GM21390 (cell line): ENCODE measurements around the gene ETV2.
"Not testable (repeated sequence)": the region's sequence is repeated elsewhere in the genome, so short reads cannot be mapped to it uniquely, and the experiment has no call there.

Source experiments
- ATAC-seq: cut with Tn5 transposase; IDR thresholded peaks from one replicate; pipeline ENCODE4 v1.9.1; 2021; ENCODE audit not compliant: unreplicated experiment

The ETV2 gene, protein sequence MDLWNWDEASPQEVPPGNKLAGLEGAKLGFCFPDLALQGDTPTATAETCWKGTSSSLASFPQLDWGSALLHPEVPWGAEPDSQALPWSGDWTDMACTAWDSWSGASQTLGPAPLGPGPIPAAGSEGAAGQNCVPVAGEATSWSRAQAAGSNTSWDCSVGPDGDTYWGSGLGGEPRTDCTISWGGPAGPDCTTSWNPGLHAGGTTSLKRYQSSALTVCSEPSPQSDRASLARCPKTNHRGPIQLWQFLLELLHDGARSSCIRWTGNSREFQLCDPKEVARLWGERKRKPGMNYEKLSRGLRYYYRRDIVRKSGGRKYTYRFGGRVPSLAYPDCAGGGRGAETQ

DNA sequence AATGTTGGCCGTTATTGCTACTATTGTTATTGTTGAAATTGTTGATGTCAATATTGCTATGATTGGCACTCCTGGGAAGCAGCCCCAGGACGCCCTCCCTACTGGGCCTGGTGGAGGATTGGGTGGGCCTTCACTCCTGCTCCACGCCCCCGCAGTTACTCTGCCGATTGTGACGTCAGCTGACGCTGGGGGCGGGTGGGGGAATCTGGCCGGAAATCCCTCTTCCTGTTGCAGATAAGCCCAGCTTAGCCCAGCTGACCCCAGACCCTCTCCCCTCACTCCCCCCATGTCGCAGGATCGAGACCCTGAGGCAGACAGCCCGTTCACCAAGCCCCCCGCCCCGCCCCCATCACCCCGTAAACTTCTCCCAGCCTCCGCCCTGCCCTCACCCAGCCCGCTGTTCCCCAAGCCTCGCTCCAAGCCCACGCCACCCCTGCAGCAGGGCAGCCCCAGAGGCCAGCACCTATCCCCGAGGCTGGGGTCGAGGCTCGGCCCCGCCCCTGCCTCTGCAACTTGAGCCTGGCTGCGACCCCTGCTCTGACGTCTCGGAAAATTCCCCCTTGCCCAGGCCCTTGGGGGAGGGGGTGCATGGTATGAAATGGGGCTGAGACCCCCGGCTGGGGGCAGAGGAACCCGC is at the start of gene ETV2:
Gene ETV2 (plus strand): TSS at position 231 of the 637 bp plus-strand sequence. CDS start 716 bp downstream, outside the sequence.
- no peak for ATAC-seq

DNA sequence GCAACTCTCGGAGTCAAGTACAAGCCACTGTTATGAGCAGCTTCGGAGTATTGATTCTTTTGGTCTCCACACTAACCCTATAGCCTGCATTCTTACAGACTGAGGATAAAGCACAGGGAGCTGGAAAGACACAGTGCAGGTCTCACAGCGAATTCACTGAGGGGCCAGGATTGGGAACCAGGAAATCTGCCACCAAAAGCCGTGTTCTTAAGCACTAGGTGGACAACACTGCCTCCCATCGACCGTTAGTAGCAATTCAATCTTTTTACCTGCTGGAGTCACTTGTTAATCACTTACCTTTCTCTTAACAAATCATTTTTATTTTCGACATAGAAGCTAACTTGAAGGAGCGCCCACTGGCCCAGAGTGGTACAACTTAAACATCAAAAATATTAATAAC is 49.3 kb upstream of the ETV2 start:
- no peak for ATAC-seq

DNA sequence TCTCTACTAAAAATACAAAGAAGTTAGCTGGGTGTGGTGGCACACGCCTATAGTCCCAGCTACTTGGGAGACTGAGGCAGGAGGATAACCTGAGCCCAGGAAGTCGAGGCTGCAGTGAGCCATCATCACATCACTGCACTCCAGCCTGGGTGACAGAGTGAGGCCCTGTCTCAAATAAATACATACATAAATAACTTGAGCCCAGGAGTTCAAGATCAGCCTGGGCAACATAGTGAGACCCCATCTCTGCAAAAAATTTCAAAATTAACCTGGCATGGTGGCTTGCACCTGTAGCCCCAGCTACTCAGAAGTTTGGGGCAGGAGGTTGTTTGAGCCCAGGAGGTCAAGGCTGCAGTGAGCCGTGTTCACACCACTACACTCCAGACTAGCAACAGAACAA is 46.5 kb upstream of the ETV2 start:
- not testable (repeated sequence) for ATAC-seq

DNA sequence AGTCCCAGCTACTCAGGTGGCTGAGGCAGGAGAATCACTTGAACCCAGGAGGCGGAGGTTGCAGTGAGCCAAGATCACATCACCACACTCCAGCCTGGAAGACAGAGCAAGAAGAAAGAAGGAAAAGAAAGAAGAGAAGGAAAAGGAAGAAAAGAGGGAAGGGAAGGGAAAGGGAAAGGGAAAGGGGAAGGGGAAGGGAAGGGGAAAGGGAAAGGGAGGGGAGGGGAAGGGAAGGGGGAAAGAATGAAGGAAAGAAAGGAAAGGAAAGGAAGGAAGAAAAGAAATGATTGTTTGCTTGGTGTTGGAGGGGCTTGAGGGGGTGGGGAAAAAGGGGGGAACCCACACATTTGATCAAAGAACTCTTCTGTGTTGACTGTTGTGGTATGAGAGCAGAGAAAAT is 45.6 kb upstream of the ETV2 start:
- ATAC-seq, result no peak

DNA sequence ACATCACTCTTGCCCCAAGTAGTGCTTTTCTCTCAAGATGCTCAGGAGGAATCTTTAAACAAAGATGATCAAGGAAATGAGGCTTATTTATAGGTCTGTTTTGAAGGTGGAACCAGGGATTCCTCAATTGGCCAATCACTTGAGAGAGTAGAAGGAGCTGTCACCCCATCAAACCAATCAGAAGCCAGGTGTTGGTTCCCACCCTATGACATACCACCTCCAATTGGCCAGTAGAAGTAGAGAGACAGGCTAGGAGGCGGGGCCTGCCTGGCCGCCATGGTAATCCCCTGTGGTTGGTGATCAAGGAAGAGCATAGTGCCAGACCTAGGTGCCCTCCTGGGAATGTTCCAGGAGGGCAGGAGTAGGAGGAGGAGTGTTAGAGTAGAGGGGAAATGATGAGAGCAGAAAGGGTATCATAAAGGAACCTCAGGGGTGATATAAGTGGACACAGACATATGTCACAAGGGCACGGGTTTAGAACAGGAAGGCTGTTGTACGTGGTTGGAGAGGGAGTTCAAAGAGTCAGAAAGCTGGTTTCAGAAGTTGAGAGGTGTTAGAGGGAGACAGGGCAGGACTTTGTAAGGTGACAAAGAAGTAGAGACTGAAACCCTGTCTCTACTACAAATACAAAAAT is 45.1 kb upstream of the ETV2 start:
- ATAC-seq, result peak; percentile 65

DNA sequence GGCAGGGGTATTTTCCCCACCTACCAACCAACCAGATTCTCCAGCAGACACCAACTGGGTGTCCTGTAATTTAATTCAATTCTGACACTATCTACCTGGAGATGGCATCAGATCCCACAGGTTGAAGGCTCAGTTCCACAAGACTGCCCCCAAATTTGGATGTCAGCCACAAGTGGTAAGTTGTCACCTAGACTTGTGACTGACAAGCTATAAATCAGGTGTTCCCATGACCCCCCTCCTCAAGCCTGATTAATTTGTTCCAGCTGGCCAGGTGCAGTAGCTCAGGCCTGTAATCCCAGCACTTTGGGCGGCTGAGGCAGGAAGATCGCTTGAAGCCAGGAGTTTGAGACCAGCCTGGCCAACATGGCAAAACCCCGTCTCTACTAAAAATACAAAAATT is 39.6 kb upstream of the ETV2 start:
- no peak for ATAC-seq

DNA sequence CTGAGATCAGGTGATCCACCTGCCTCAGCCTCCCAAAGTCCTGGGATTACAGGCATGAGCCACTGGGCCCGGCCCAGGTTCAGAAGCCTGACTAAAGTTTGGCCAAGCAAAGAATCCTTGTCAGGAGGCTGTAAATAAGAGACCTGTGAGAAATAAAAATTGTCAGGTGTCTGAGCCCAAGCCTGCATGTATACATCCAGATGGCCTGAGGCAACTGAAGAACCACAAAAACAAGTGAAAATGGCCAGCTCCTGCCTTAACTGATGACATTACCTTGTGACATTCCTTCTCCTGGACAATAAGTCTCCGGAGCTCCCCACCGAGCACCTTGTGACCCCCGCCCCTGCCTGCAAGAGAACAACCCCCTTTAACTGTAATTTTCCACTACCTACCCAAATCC is 37.1 kb upstream of the ETV2 start:
- ATAC-seq, result not testable (repeated sequence)

DNA sequence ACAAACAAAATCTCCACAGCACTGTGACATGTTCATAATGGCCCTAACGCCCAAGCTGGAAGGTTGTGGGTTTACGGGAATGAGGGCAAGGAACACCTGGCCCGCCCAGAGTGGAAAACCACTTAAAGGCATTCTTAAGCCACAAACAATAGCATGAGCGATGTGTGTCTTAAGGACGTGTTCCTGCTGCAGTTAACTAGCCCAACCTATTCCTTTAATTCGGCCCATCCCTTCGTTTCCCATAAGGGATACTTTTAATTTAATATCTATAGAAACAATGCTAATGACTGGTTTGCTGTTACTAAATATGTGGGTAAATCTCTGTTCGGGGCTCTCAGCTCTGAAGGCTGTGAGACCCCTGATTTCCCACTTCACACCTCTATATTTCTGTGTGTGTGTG is 34.4 kb upstream of the ETV2 start:
- ATAC-seq, result not testable (repeated sequence)

DNA sequence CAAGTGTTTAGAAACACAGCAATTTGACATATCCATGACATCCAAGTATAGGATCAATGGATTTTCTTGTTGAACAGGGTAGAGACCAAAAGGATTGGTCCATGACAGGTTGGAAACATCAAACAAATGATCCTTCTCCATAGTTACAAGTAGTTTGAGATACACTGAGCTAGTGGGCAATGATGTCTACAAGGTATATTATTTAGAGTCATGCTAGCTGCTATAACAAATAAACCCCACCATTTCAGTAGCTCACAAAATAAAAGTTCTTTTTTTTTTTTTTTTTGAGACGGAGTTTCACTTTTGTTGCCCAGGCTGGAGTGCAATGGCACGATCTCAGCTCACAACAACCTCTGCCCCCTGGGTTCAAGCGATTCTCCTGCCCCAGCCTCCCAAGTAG is 33.9 kb upstream of the ETV2 start:
- no peak for ATAC-seq

DNA sequence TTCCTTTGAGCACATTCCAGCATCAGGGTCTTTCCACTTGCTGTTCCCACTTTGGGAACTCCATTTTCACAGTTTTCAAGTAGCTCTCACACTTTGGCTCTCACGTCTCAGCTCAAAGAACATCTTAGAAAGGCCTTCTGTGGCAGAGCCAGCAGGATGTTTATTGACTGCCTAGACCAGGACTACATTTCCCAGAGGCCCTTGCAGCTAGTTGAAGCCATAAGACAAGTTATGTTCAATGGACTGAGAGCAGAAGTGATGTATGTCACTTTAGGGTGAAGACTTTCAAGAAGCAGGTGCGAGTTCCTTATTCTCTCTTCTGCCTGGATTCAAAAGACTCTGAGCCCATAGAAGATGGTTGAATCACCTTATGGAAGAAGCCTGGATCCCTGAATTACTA is 33.3 kb upstream of the ETV2 start:
- no peak for ATAC-seq

DNA sequence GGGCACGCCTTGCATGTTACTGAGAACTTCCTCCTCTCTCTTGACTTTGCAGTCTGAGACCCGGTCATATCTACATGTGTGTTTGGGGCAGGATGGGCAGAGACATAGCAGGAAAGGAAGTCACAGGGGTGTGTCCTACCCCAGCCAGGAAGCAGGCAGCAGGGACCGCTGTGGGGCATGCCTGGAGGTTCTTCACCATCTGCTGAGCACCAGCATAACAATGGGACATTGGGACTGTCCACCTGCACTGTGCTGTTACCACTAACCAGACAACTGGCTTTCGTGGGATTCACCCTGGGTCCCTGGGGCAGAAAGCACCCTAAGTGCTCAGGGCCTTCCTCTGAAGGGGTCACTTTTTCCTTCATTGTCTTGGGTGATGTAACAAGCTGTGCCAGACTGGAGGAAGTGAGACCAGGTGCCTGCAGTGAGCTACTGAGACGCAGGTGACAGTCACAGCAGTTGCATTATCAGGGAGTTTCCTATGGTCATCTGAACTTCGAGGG is 31.6 kb upstream of the ETV2 start:
- no peak for ATAC-seq

DNA sequence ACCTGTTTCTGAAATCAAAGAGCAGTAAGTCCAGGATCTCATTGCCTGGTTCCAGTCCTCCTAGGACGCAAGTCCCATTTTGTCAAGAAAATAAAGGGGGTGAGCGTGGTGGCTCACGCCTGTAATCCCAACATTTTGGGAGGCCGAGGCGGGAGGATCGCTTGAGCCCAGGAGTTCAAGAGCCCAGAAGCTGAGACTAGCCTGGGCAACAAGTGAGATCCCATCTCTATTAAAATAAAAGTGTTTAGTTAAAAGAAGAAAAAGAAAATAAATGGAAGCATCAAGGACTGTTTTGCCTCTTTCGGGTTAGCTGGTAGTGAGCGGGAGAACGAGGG is 29.4 kb upstream of the ETV2 start:
- no peak for ATAC-seq

DNA sequence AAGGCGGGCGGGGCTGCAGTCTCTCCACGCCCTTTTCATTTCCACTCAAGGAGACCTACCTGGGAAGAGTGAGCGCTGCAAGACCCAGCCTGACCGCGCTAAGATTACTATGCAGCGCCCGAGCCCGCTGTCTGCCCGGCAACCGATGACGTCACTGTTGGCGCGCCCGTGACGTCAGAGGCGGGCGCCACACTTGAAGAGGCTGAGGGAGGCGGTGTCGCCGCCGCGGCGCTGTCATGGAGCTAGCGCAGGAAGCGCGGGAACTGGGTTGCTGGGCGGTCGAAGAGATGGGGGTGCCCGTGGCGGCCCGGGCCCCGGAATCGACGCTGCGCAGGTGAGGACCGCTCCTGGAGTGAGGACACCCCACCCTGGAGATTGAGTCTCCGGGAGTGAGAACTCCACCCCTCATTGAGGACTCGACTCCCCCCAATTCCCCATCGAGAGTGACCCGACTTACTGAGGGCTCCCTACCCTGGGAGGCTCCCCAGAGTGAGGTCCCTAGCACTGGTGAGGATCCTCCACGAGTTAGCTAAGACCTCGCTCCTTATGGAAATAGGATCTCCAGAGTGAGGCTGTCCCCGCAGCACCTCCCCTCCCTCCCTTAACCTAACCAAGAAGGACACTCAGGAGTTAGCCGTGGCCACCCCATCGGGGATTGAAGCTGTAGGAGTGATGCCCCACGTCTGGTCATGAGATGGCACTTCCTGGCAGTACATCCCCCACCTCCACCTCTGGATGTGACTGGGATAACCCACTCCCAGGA is 28.8 kb upstream of the ETV2 start, which contains the start of gene HAUS5:
Gene HAUS5 (plus strand): TSS at position 177 of the 763 bp plus-strand sequence. CDS start 60 bp downstream, at position 237.
- ATAC-seq, result peak; percentile 67

DNA sequence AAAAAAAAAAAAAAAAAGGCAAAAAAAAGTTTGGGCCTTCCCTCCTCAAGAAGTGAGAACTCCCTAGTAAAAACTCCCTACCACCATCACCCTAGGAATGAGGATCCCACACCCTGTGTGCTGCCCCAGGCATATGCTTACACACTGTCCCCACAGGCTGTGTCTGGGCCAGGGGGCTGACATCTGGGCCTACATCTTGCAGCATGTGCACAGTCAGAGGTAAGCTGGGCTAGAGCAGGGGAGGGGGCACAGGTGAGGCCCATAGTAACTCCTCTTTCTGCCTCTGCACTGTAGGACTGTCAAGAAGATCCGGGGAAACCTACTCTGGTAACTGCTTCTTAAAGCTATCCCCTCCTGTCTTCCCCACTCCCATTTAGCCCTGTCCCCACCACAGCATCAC is 28.0 kb upstream of the ETV2 start:
- no peak for ATAC-seq

DNA sequence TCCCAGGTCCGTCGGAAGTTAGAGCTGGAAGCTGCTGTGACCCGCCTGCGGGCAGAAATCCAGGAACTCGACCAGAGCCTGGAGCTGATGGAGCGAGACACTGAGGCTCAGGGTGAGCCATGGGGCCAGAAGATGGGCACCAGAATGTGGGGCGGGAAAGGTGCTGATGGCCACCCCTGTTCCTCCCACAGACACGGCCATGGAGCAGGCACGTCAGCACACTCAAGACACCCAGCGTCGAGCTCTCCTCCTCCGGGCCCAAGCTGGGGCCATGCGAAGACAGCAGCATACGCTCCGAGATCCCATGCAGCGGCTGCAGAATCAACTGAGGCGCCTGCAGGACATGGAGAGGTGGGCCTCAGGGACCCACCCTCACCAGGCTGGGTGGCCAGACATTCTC is 26.5 kb upstream of the ETV2 start:
- no peak for ATAC-seq

DNA sequence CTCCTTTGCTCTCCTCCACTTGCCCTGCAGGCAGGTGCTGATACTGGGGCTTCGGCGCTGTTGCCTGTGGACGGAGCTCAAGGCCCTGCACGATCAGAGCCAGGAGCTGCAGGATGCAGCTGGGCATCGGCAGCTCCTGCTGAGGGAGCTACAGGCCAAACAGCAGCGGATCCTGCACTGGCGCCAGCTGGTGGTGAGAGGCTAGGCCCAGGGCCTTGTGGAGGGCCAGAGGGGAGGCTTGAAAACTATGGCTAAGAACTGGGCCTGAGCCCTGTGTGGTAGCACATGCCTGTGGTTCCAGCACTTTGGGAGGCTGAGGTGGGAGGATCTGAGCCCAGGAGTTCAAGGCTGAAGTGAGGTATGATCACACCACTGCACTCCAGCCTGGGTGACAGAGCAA is 22.7 kb upstream of the ETV2 start:
- no peak for ATAC-seq

DNA sequence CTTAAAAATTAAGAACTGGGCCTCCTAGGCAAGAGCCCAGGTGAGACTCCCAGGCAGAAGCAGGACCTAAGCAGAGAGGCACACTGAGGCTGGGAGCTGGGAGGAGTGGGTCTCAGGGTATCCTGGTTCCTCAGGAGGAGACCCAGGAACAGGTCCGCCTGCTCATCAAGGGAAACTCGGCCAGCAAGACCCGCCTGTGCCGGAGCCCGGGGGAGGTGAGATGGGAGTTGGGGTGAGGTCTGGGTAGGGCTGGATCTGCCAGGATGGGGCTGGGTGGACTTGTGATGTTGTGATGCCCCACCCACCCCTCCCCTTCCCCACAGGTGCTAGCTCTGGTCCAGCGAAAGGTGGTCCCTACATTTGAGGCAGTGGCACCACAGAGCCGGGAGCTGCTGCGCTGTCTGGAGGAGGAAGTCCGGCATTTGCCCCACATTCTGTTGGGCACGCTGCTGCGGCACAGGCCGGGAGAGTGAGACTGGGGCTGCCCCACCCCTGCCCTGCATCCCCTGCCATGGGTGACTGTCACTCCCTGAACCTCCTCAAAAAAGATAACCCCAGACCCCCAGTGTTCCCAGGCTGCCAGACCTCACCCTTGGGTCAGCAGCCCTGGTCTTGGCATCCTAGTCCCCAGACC is 22.1 kb upstream of the ETV2 start:
- no peak for ATAC-seq

DNA sequence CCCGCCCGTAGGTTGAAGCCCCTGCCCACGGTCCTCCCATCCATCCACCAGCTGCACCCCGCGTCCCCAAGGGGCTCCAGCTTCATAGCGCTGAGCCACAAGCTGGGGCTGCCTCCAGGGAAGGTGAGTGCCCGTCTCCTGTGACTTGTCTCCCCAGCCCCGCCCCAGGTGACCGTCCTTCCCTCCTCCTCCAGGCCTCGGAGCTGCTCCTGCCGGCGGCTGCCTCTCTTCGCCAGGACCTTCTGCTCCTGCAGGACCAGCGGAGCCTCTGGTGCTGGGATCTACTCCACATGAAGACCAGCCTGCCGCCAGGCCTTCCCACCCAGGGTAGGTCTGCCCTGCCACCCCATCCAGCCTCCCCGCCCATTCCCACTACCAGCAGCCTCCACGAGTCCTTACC is 21.5 kb upstream of the ETV2 start:
- no peak for ATAC-seq

DNA sequence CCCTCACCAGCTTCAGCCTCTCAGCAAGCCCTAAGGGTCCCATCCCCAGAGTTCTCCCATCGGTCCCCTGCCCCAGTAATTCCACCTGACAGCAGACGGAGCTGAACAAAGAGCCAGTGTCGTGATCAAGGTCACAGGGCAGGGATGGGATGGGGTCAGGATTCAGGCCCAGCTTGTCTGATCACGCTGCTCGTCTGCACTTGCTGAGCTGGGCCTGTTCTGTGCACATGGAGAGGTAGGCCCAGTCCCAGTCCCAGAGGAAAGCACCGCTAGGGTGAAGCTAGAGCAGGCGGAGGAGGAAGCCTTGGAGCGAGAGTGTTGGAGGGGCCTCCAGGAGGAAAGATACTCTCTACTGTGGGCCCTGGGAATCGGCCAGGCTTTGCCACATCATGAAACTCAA is 19.8 kb upstream of the ETV2 start:
- ATAC-seq, result no peak

DNA sequence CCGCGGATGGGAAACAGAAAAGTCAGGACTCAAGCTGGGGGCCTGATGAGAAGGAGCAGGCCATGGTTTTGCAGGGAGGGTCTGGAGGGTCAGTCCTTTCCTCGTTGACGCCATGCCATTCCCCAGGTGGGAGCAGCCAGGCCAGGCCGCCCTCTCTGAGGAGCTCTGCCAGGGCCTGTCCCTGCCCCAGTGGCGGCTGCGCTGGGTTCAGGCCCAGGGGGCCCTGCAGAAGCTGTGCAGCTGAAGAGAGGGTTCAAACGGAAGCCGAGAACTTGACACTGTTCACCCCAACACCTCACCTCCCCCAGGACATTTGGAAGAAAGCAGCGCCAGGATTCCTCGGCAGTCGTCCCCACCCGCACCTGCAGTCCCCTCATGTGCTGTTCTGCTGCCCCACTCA is 18.8 kb upstream of the ETV2 start:
- no peak for ATAC-seq
